ENCODE measurements around the gene CRYBA4.

DNA sequence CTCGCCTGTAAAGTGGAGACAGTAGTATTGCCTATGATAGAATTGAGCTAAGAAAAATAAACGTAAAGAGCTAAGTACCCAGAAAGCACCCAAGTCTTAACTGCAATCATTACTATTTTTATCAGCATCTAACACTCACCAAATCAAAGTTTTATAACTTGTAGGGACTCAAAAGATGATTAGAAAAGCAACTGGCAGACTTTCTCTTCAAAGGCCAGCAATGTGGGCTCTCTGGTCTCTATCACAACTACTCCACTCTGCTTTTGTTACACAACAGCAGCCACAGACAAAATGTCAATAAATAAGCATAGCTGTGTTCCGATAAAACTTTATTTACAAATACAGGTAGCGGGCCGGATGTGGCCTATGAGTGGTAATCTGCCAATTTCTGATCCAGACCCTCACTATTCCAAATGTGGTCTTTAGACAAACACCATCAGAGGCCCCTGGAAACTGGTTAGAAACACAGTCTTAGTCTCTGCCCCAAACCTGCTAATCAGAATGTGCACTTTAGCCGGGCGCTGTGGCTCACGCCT, 40.1 kb upstream of the CRYBA4 start:
- TF ChIP-seq, protein P1, sequence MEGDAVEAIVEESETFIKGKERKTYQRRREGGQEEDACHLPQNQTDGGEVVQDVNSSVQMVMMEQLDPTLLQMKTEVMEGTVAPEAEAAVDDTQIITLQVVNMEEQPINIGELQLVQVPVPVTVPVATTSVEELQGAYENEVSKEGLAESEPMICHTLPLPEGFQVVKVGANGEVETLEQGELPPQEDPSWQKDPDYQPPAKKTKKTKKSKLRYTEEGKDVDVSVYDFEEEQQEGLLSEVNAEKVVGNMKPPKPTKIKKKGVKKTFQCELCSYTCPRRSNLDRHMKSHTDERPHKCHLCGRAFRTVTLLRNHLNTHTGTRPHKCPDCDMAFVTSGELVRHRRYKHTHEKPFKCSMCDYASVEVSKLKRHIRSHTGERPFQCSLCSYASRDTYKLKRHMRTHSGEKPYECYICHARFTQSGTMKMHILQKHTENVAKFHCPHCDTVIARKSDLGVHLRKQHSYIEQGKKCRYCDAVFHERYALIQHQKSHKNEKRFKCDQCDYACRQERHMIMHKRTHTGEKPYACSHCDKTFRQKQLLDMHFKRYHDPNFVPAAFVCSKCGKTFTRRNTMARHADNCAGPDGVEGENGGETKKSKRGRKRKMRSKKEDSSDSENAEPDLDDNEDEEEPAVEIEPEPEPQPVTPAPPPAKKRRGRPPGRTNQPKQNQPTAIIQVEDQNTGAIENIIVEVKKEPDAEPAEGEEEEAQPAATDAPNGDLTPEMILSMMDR (IDR thresholded peaks at IDR 0.05 in 8 of 11, conservative IDR thresholded peaks at IDR 0.05 in 3 of 11), result no peak
- TF ChIP-seq POLR2A (IDR thresholded peaks at IDR 0.05) (no peak), POLR2AphosphoS5 (IDR thresholded peaks at IDR 0.05) (no peak)
